HL-60/S4 treated with retinoic acid at 250 ng/mL for 4 days and 3 days (cell line): ENCODE data around the gene SPIB.

Source experiments
- in situ Hi-C: fragments of 300-500 bp; cut with MboI; formaldehyde crosslinking; loops from 2 replicates; pipeline ENCODE4 v1.7.0; 2022; ENCODE audit warnings: low sequenced_read_pairs

SPIB gene

GRCh38 chr19:50465986-50466705 is 47.4 kb downstream of the SPIB start:
- in situ Hi-C loops = no loop called here

GRCh38 chr19:50466706-50467039 is 47.9 kb downstream of the SPIB start:
- in situ Hi-C loops = no loop called here

- in situ Hi-C loops = no loop called here
Measured at GRCh38 chr19:50467566-50467965, 48.8 kb downstream of the SPIB start.

- in situ Hi-C loops = no loop called here
Measured at GRCh38 chr19:50468818-50469217, 50.1 kb downstream of the SPIB start.

GRCh38 chr19:50473336-50473735 is 54.6 kb downstream of the SPIB start:
- in situ Hi-C loops = loop anchor here (10.0 kb wide), 1 partner anchor 109 kb away; the partner anchor contains the start of gene NAPSA

- in situ Hi-C loops = loop anchor here (10.0 kb wide), 1 partner anchor 110 kb away; the partner anchor contains the start of gene NAPSA
Measured at GRCh38 chr19:50475101-50475568, 56.4 kb downstream of the SPIB start.

- in situ Hi-C loops = loop anchor here (10.0 kb wide), 1 partner anchor 111 kb away; the partner anchor contains the start of gene NAPSA
Measured at GRCh38 chr19:50475736-50476223, 57.0 kb downstream of the SPIB start.

- in situ Hi-C loops = loop anchor here (10.0 kb wide), 1 partner anchor 112 kb away; the partner anchor contains the start of gene NAPSA
Measured at GRCh38 chr19:50476224-50476906, 57.6 kb downstream of the SPIB start, which contains the start of the genes EMC10 and GARIN5A. EMC10 (plus strand) TSS chr19:50476507; CDS start chr19:50476545, 38 bp downstream. GARIN5A (minus strand) TSS chr19:50476848; CDS start chr19:50476388, 460 bp downstream.

GRCh38 chr19:50476907-50477238 is 58.1 kb downstream of the SPIB start:
- in situ Hi-C loops = loop anchor here (10.0 kb wide), 1 partner anchor 112 kb away; the partner anchor contains the start of gene NAPSA

- in situ Hi-C loops = loop anchor here (10.0 kb wide), 1 partner anchor 113 kb away; the partner anchor contains the start of gene NAPSA
Measured at GRCh38 chr19:50477751-50478515, 59.2 kb downstream of the SPIB start.

GRCh38 chr19:50478901-50479715 is 60.4 kb downstream of the SPIB start:
- in situ Hi-C loops = loop anchor here (10.0 kb wide), 1 partner anchor 114 kb away; the partner anchor contains the start of gene NAPSA

- in situ Hi-C loops = loop anchor here (10.0 kb wide), 1 partner anchor 115 kb away; the partner anchor contains the start of gene NAPSA
Measured at GRCh38 chr19:50479761-50480251, 61.1 kb downstream of the SPIB start.

- in situ Hi-C loops = no loop called here
Measured at GRCh38 chr19:50480281-50481111, 61.8 kb downstream of the SPIB start.
